22Rv1 (cell line): ENCODE data around the gene ASTN2.

ENCODE experiments used
- CTCF ChIP-seq: fragments of 450-650 bp; IDR thresholded peaks from 2 replicates; pipeline ENCODE4 v1.5.1; 2017; ENCODE audit warnings: mild to moderate bottlenecking
- ZFX ChIP-seq: fragments of 450-650 bp; IDR thresholded peaks from 2 replicates; pipeline ENCODE4 v1.6.1; 2017; ENCODE audit warnings: antibody characterized with exemption, borderline replicate concordance

- TF ChIP-seq CTCF (no peak), ZFX (no peak)
Observed at GRCh38 chr9:116515541-116515940, 899.3 kb downstream of the ASTN2 start.
